ENCODE data around the gene DGKG. TPM values are rescaled to one million over a fixed set of nuclear protein-coding genes. Genes with fewer than 3 reads are reported as not detected.

DGKG gene
- polyA plus RNA-seq, 1 of the 3 experiments (the other 2 are of a cell fraction): 0.12 TPM

- Histone ChIP-seq H4K20me1 (ENCODE audit: insufficient read depth) (no peaks in the 10 kb centered on the region), H3F3A (replicated peaks; ENCODE audit: insufficient read depth) (no peaks in the 10 kb centered on the region), H3K4me1 (ENCODE audit: control insufficient read depth in 1 of 2, insufficient read depth in 2 of 2, low read depth in 1 of 2, low read length in 1 of 2) (peaks cover 0 to 19% of the 10 kb centered on the region in 2 experiments; a peak in 2 of 4 replicates), H3K36me3 (replicated peaks in 1 of 2; ENCODE audit: control insufficient read depth in 1 of 2, insufficient read depth in 2 of 2, low read length in 1 of 2) (no peaks in the 10 kb centered on the region), H3K27me3 (ENCODE audit: insufficient read depth) (no peaks in the 10 kb centered on the region), H3K79me2 (ENCODE audit: insufficient read depth) (no peaks in the 10 kb centered on the region), H3K9me3 (no peaks in the 10 kb centered on the region), H3K9ac (no peak overlapping the region), H3K27ac (ENCODE audit: low read depth in 2 of 2, low read length in 1 of 2) (no peak overlapping the region), H3K4me2 (no peak overlapping the region), H3K9me2 (no peaks in the 10 kb centered on the region), H3K4me3 (ENCODE audit: low read depth in 2 of 2, low read length in 1 of 2) (no peak overlapping the region), H2AFZ (ENCODE audit: low read depth) (no peak overlapping the region)
- POLR2A ChIA-PET: interaction anchor here (0.6 kb wide), 1 partner anchor 133 kb away, joined by 3 read pairs; no protein-coding TSS in a partner anchor
- TF ChIP-seq MEF2A (IDR thresholded peaks at IDR 0.05; ENCODE audit: borderline replicate concordance, low read depth) (no peak), CTCF (IDR thresholded peaks at IDR 0.05) (no peak), TEAD4 (IDR thresholded peaks at IDR 0.05; ENCODE audit: borderline replicate concordance, insufficient read depth) (no peak), IRF3 (IDR thresholded peaks at IDR 0.05; ENCODE audit: low read depth, low read length) (no peak), ELF1 (IDR thresholded peaks at IDR 0.05) (no peak), NRF1 (IDR thresholded peaks at IDR 0.05; ENCODE audit: low read depth, low read length) (no peak), EP300 (IDR thresholded peaks at IDR 0.05; ENCODE audit: borderline replicate concordance in 1 of 2, low read depth in 1 of 2, low read length in 1 of 2) (no peak), EZH2phosphoT487 (IDR thresholded peaks at IDR 0.05; ENCODE audit: borderline replicate concordance, low read depth) (no peak), POLR2AphosphoS5 (IDR thresholded peaks at IDR 0.05; ENCODE audit: low read depth, low read length) (no peak), NFIC (IDR thresholded peaks at IDR 0.05; ENCODE audit: borderline replicate concordance) (no peak), RFX5 (IDR thresholded peaks at IDR 0.05; ENCODE audit: low read length) (no peak), RCOR1 (IDR thresholded peaks at IDR 0.05; ENCODE audit: low read length) (no peak), FOXJ3 (CRISPR knock-in tag; IDR thresholded peaks at IDR 0.05) (no peak), YY1 (IDR thresholded peaks at IDR 0.05; ENCODE audit: low read depth) (no peak), GATA2 (CRISPR knock-in tag; IDR thresholded peaks at IDR 0.05) (no peak)
- no peak for DNase-seq
- CTCF ChIA-PET: interaction anchor here (1.2 kb wide), 1 partner anchor 327 kb away, joined by 3 read pairs; no protein-coding TSS in a partner anchor
- 57% methylated on average over 3 of the region's 3 CpGs for WGBS (ENCODE audit: low lambda C conversion rate)
These were observed 149.4 kb downstream of the DGKG start for GRCh38 chr3:186212611-186213010.

- no peak overlapping the region for H3K9ac ChIP-seq
- H3K79me2 ChIP-seq (ENCODE audit: insufficient read depth): no peaks in the 10 kb centered on the region
- H3K4me2 ChIP-seq: no peak overlapping the region
- ChIA-PET POLR2A (no interaction called here), CTCF (interaction anchor here (1.3 kb wide), 2 partner anchors 9 to 102 kb away, joined by 3 to 4 read pairs; no protein-coding TSS in a partner anchor)
- DNase-seq: no peak
- no peaks in the 10 kb centered on the region for H4K20me1 ChIP-seq (ENCODE audit: insufficient read depth)
- no peak overlapping the region for H3K4me3 ChIP-seq (ENCODE audit: low read depth in 2 of 2, low read length in 1 of 2)
- H2AFZ ChIP-seq (ENCODE audit: low read depth): no peak overlapping the region
- H3K9me3 ChIP-seq: no peaks in the 10 kb centered on the region
- no peaks in the 10 kb centered on the region for H3K27me3 ChIP-seq (ENCODE audit: insufficient read depth)
- WGBS (ENCODE audit: low lambda C conversion rate): 87% methylated on average over 7 of the region's 9 CpGs
- H3F3A ChIP-seq (replicated peaks; ENCODE audit: insufficient read depth): no peaks in the 10 kb centered on the region
- TF ChIP-seq CTCF (IDR thresholded peaks at IDR 0.05): no peak
- no peak for TF ChIP-seq POLR2AphosphoS5 (IDR thresholded peaks at IDR 0.05; ENCODE audit: low read depth, low read length)
- no peak for TF ChIP-seq CHD2 (IDR thresholded peaks at IDR 0.05; ENCODE audit: low read length, partially characterized antibody)
- no peak for TF ChIP-seq RFX5 (IDR thresholded peaks at IDR 0.05; ENCODE audit: low read length)
- TF ChIP-seq RCOR1 (IDR thresholded peaks at IDR 0.05; ENCODE audit: low read length): no peak
- no peak for TF ChIP-seq NFIC (IDR thresholded peaks at IDR 0.05; ENCODE audit: borderline replicate concordance)
- TF ChIP-seq YY1 (IDR thresholded peaks at IDR 0.05; ENCODE audit: low read depth): no peak
- no peak for TF ChIP-seq MEF2A (IDR thresholded peaks at IDR 0.05; ENCODE audit: borderline replicate concordance, low read depth)
- no peak for TF ChIP-seq GABPA (IDR thresholded peaks at IDR 0.05; ENCODE audit: low read depth)
- TF ChIP-seq EZH2phosphoT487 (IDR thresholded peaks at IDR 0.05; ENCODE audit: borderline replicate concordance, low read depth): no peak
- TF ChIP-seq TEAD4 (IDR thresholded peaks at IDR 0.05; ENCODE audit: borderline replicate concordance, insufficient read depth): no peak
- no peak for TF ChIP-seq TCF12 (IDR thresholded peaks at IDR 0.05)
- no peak for TF ChIP-seq FOXM1 (IDR thresholded peaks at IDR 0.05; ENCODE audit: low read depth)
- TF ChIP-seq USF2 (IDR thresholded peaks at IDR 0.05; ENCODE audit: borderline replicate concordance, low read depth, low read length): no peak
- peaks cover 0 to 19% of the 10 kb centered on the region in 2 experiments; a peak in 2 of 4 replicates for H3K4me1 ChIP-seq (ENCODE audit: control insufficient read depth in 1 of 2, insufficient read depth in 2 of 2, low read depth in 1 of 2, low read length in 1 of 2)
- no peak overlapping the region for H3K27ac ChIP-seq (ENCODE audit: low read depth in 2 of 2, low read length in 1 of 2)
- no peaks in the 10 kb centered on the region for H3K9me2 ChIP-seq
- no peaks in the 10 kb centered on the region for H3K36me3 ChIP-seq (replicated peaks in 1 of 2; ENCODE audit: control insufficient read depth in 1 of 2, insufficient read depth in 2 of 2, low read length in 1 of 2)
These were observed 151.1 kb downstream of the DGKG start for GRCh38 chr3:186210852-186211500.
